HG02798 (cell line): Measurements from ENCODE around the gene WNT2.
A peak's percentile ranks its signal among the peaks of the same experiment; 100 is the strongest.

Experiments used
- ATAC-seq: cut with Tn5 transposase; IDR thresholded peaks from one replicate; pipeline ENCODE4 v1.9.1; 2021; ENCODE audit warnings: mild to moderate bottlenecking; ENCODE audit not compliant: unreplicated experiment, poor library complexity

Gene WNT2

GRCh38 chr7:117322741-117323304 is at the start of gene WNT2:
Gene WNT2, minus strand, starts transcription at chr7:117323058. Its CDS starts 69 bp downstream, at chr7:117322989.
- ATAC-seq: no peak

DNA sequence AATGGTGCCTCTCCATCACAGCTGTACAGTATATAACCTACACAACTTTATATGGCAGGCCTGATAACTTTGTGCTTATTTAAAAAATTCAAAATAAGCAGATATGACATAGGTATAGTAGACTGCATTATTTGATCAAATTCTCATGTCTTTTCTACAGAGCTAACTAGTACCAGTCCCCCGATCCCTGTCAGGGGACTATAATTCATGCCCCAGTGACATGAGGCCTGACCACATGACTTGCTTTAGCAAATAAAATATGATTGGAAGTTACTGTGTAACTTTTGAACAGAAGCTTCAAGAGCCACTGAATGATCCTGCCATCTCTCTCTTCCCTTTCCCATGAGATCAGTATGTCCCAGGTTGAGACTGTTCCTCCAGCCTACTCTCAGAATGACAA is 49.2 kb upstream of the WNT2 start:
- no peak for ATAC-seq

DNA sequence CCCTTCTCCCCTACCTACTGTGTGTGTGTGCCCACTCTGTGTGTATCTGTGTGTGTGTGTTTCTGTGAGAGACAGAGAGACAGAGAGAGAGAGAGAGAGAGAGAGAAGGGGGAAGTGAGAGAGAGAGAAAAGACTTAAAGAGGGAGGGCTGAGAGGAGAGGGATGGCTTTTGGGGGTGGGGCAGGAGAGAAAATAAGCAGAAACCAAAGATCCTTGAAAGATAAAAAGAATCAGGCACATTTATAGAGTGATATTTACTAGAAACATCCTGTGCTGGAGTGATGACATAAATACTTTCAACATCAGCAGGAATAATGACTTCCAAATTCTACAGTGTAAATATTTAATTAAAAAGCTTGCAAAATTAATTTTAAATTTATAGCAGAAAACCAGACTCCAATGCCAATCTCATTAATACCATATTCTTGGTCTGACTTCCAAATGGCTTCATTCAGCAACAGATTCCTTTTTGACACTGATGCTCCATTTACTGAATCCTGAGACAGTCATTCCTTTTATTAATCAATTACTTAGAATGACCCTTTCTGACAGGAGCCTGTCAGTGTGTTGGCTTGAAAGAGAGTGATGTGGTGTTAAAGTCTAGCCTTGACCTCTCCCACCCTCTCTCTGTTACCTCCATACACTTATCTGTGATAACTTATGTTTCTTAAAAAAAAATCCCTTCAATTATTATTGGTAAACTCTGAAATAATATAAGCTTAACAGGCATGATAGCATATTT is 41.7 kb upstream of the WNT2 start:
- ATAC-seq: peak; percentile 43

DNA sequence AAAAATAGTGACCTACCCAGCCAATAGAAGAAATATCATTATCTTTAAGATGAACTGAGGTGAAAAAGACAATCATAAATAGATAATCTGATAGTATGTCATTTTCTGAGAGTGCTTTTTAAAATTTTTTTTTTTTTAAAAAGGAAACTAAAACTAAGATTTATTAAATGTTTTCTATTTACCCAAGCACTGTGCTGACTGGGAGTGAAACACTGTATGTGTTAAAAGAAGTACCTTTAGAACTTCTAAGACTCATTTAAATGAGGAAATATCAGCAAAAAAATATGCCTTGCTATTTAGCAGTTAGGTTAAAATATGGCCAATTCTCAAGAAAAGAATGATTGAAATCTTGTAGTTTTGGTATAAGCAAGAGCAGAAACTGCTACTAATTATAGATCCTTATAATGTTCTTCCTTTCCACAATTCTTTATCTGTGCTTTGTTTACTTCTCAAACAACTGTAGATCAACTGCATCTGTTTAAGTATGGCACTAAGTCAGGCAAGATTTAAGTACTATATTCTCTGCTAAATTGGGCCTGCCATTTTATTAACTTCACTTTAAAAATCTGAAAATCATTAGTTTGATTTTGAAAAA is 39.5 kb upstream of the WNT2 start:
- peak; percentile 75 for ATAC-seq

- no peak for ATAC-seq
Measured at GRCh38 chr7:117350027-117350426, 27.2 kb upstream of the WNT2 start.

GRCh38 chr7:117349570-117349969 is 26.7 kb upstream of the WNT2 start:
- no peak for ATAC-seq

GRCh38 chr7:117347962-117348672 is 25.3 kb upstream of the WNT2 start:
- peak; percentile 97 for ATAC-seq

GRCh38 chr7:117347480-117347879 is 24.6 kb upstream of the WNT2 start:
- peak; percentile 24 for ATAC-seq

DNA sequence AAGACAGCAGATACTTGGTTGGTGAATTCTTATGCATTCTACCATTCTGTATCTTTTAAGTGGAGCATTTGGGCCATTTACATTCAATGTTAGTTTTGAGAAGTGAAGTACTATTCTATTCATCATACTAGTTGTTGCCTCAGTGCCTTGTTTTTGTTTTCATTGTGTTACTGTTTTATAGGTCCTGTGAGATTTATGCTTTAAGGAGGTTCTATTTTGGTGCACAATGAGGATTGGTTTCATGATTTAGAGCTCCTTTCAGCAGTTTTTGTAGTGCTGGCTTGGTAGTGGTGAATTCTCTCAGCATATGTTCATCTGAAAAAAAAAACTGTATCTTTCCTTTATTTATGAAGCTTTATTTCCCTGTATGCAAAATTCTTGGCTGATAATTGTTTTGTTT is 23.3 kb upstream of the WNT2 start:
- ATAC-seq: no peak

- no peak for ATAC-seq
Measured at GRCh38 chr7:117338020-117338419, 15.2 kb upstream of the WNT2 start.

- no peak for ATAC-seq
Measured at GRCh38 chr7:117333168-117333567, 10.3 kb upstream of the WNT2 start.

DNA sequence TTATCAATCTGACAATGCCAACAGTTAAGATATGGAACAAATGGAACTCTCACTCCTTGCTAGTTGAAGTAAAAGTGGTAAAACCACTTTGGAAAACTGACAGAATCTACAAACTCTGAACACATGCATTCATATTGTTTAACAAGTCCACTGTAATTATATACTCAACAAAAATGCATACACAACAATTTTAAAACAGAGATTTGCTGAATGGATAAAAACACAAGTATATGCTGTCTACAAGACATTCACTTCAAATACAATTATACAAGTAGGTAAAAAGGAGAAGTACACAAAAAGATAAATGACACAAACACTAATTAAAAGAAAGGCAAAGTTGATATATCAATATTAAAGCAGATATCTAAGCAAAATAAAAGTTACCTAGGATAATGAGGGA is 9.2 kb upstream of the WNT2 start:
- ATAC-seq: no peak

DNA sequence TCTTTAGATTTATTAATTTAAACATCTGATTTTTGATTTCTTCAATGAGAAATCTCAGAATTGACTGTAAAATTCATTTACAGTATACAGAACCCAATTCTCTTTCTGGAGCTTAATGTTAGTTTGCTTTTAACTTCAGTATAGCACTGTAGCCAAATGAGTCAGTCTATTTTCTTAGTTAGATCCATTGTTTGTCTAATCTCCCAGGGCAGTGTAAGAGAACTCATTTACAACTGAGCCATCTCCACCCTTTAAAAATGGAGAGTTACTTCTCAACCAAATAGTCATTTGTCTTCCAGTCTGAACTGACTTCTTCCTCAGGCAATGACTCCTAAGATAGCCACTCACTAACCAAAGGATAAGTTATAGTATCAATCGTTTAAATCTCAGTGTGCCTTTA is 3.0 kb upstream of the WNT2 start:
- ATAC-seq: no peak

DNA sequence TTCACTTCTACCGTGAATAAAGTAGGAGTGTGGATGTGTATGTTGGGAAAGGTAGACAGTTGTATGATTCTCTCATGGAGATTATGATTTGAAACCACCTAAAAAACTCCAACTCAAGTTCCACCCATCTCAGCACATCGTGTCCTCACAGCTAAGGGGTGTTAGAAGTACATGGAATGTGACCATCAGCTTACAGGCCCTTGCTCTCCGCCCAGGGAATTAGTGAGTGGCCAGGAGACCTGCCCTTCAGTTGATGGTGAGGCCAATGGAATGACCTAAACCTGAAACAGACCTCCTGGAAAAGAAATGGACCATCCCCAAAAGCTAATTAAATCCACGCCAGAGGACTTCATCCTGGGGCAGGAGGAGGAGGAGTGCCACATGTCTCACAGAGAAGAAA is 2.1 kb upstream of the WNT2 start:
- no peak for ATAC-seq

DNA sequence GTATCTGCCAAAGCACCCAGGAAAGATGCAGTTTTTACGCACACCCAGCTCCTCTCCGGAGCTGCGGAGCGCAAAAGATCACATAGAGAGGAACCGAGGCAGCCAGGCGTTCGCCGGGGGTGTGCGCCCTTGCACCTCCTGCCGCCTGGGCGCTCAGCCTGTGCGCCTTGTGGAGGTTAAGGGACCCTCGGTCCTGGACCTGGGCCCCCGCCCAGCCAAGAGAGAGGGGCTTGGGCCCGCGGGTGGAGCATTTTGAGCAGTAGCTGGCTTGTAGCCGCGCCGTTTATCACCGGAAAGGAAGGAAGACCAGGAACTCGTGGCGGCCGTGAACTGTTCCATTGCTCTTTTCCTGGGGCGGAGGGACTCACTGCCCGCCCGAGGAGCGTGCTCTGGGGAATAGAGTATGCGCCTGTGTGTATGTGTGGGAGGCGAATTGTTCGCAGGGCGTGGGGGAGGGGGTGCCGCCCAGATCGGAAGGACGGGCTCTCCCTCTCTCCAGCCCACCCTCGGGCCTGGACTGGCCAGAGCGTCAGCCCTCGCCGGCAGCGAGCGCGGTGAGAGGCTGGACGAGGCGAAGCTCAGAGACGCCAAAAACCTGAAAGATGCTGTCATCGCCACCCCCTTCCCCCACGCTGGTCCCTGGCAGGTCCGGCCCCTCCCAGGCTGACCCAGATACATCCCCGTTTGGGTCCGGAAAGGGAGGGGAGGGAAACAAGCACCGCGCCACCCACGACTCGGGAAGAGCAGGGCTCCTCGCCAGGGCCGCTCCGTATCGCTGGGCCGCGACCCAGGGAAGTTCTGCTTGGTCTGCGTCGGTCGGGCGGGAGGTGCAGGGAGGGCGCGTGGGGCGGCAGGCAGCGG is 1.2 kb upstream of the WNT2 start:
- peak; percentile 44 for ATAC-seq

DNA sequence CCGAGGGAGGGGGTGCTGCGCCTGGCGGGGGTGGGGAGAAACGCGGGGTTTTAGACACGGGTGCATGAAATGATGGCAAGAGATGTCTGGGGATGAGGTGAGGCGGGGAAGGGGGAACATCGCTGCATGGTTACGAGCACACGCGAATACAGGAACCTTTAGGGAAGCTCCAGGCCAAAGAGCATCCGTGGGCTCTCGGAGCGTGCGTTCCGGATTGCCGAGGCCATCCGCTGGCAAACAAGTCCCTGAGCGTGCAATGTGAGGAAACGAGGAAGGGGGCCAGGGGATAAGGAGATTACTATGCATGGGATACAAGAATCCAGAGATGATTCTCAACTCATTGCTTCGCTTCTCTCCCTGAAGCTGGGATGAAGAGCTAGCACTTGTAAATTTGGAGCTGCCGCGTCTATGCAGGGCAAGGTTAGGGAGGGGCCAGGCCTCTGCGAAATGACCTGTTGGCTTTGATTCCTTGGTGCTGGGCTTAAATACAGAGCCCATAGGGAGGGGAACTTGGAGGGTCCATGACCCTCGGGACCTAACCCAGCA is 520 bp upstream of the WNT2 start:
- no peak for ATAC-seq

GRCh38 chr7:117320523-117320922 is 2.3 kb downstream of the WNT2 start:
- ATAC-seq: no peak

GRCh38 chr7:117319181-117319580 is 3.7 kb downstream of the WNT2 start:
- no peak for ATAC-seq

- no peak for ATAC-seq
Measured at GRCh38 chr7:117313582-117313981, 9.3 kb downstream of the WNT2 start.
